22Rv1 (cell line): Measurements from ENCODE around the gene TSPAN5.

ENCODE experiments used
- CTCF ChIP-seq: fragments of 450-650 bp; IDR thresholded peaks from 2 replicates; pipeline ENCODE4 v1.5.1; 2017; ENCODE audit warnings: mild to moderate bottlenecking
- ZFX ChIP-seq: fragments of 450-650 bp; IDR thresholded peaks from 2 replicates; pipeline ENCODE4 v1.6.1; 2017; ENCODE audit warnings: antibody characterized with exemption, borderline replicate concordance

- no peak for TF ChIP-seq CTCF
- no peak for TF ChIP-seq ZFX
These were observed 155.8 kb downstream of the TSPAN5 start for GRCh38 chr4:98502624-98503023.
